HAP-1 (cell line): ENCODE measurements around the gene FUCA2.
A peak's percentile ranks its signal among the peaks of the same experiment; 100 is the strongest.
"Not testable (repeated sequence)": the region's sequence is repeated elsewhere in the genome, so short reads cannot be mapped to it uniquely, and the experiment has no call there.

Experiments
- DNase-seq, 2 experiments: peaks; one replicate each; pipeline ENCODE4 v3.0.0-alpha.2; 2016 to 2020; ENCODE audit warnings: low spot score in 2 of 2
- H3K27me3 ChIP-seq: fragments of 250-450 bp; sonication (Bioruptor Pico); 2 replicates; pipeline ENCODE4 v1.5.1; 2020; ENCODE audit warnings: low read depth, mild to moderate bottlenecking, moderate library complexity
- H3K36me3 ChIP-seq: fragments of 250-450 bp; sonication (Bioruptor Pico); replicated peaks from 2 replicates; pipeline ENCODE4 v1.5.1; 2020; ENCODE audit warnings: mild to moderate bottlenecking
- H3K4me1 ChIP-seq: fragments of 250-450 bp; sonication (Bioruptor Pico); 2 replicates; pipeline ENCODE4 v1.5.1; 2020; ENCODE audit warnings: mild to moderate bottlenecking
- H3K4me3 ChIP-seq: fragments of 250-450 bp; sonication (Bioruptor Pico); 2 replicates; pipeline ENCODE4 v1.5.1; 2020; ENCODE audit warnings: mild to moderate bottlenecking, moderate library complexity
- H3K9me3 ChIP-seq: fragments of 250-450 bp; sonication (Bioruptor Pico); 2 replicates; pipeline ENCODE4 v1.5.1; 2020; ENCODE audit warnings: mild to moderate bottlenecking, moderate library complexity
- in situ Hi-C: fragments of 300-500 bp; cut with MboI; formaldehyde crosslinking; loops from 3 replicates; pipeline ENCODE4 v1.14.3; 2020; ENCODE audit warnings: low sequenced_read_pairs, inconsistent platforms, mixed read lengths

FUCA2 gene

DNA sequence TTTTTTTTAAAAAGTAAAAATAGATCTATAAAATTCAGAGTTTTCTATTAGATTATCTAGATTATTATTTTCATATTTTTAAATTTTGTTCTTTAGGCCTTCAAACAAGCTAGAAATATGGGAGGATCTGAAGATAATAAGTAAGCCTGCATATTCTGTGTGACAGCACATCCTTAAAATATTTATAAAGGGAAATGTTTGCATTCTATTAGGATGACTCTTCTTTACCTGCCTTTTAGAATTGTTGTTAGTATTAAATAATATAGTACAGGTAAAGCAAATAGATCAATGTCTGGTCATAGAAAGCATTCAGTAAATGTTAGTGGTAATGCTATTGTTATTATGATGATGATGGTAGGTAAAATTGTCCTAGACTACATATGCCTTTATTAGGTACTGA is 43.5 kb downstream of the FUCA2 start:
- Histone ChIP-seq H3K4me1 (no peaks in the 10 kb centered on the region), H3K27me3 (no peaks in the 10 kb centered on the region), H3K36me3 (peaks cover 13% of the 10 kb centered on the region), H3K9me3 (no peaks in the 10 kb centered on the region), H3K4me3 (no peak overlapping the region)
- in situ Hi-C loops: no loop called here
- DNase-seq: no peak

DNA sequence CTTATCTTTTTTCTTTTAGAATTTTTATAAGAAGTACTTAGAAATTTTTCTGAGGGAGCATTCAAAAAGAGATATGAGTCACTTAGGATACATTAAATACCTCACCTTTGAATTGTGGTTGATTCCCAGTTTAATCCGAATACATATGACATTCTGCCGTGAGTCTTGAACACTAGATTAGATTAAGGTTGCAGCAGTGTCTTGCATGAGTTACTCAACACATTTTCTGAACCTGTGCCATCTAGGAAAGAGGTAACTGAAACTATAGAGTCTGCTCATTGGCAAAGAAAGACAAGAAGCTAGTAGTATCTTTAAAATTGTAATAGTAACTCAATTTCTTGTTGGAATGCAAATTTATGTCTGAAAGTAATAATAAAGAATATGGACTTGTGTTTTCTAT is 46.0 kb downstream of the FUCA2 start:
- Histone ChIP-seq H3K36me3 (no peaks in the 10 kb centered on the region; the same call in 1 of the 2 replicates), H3K4me1 (no peaks in the 10 kb centered on the region), H3K27me3 (no peaks in the 10 kb centered on the region), H3K4me3 (no peak overlapping the region), H3K9me3 (no peaks in the 10 kb centered on the region)
- DNase-seq: no peak
- in situ Hi-C loops: no loop called here

DNA sequence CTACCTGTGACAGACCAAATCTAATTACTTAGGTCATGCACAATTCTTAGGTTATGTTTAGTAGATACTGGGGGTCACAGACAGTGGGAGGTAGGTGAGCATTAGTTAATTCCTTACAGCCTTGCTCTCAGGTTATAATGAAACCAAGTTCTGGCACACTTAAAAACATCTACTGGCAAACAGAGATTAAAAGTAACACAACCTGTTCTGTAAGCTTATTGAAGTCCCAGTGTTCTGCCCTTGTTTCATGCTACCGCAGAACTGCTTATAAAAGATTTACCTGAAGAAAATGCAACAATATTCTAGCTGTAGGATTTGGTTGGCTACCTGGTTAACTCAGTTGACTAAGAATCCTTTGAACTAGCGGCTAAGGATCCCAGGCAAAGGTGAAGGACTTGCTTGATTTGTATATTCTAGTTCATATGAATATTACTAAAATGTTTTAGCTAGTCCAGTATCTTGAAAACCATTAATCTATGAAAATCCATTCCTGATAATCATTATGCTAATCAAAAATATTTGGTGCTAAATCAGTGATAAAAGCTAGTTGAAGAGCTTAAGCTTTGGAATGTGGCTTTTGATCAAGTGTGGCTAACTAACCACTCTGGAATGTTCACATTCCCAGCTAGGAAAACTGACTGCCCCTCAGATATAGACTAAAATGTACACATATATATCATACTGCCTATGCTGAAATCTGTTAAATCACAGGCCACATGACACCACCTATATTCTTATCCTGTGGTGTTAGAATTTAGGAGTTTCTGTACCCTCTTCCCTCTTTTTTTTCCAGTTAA is 53.8 kb downstream of the FUCA2 start:
- Histone ChIP-seq H3K4me1 (no peaks in the 10 kb centered on the region), H3K9me3 (no peaks in the 10 kb centered on the region), H3K36me3 (peaks cover 3% of the 10 kb centered on the region), H3K27me3 (no peaks in the 10 kb centered on the region), H3K4me3 (no peak overlapping the region)
- in situ Hi-C loops: no loop called here
- no peak for DNase-seq

DNA sequence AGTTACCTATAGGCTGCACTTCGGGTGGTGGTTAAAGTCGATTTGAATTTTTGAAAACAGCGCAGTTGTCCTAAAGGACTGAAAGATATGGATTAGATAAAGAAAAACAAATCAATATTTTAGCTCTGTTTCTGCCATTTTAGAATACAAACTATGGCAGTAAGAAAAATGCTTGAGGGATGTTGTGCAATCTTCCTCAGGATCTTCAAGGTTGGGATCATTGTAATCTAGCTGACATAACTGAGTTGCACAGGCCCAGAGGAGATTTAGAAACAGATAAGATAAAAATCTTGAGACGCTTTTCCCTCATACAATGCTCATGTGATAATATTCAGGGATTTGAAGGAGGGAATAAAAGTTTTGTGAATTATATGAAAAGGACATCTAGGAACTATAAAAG is 60.0 kb downstream of the FUCA2 start:
- Histone ChIP-seq H3K4me1 (peaks cover 2% of the 10 kb centered on the region), H3K27me3 (no peaks in the 10 kb centered on the region), H3K4me3 (peak overlapping the region; percentile 75), H3K9me3 (no peaks in the 10 kb centered on the region), H3K36me3 (peaks cover 3% of the 10 kb centered on the region)
- no peak for DNase-seq
- in situ Hi-C loops: no loop called here

DNA sequence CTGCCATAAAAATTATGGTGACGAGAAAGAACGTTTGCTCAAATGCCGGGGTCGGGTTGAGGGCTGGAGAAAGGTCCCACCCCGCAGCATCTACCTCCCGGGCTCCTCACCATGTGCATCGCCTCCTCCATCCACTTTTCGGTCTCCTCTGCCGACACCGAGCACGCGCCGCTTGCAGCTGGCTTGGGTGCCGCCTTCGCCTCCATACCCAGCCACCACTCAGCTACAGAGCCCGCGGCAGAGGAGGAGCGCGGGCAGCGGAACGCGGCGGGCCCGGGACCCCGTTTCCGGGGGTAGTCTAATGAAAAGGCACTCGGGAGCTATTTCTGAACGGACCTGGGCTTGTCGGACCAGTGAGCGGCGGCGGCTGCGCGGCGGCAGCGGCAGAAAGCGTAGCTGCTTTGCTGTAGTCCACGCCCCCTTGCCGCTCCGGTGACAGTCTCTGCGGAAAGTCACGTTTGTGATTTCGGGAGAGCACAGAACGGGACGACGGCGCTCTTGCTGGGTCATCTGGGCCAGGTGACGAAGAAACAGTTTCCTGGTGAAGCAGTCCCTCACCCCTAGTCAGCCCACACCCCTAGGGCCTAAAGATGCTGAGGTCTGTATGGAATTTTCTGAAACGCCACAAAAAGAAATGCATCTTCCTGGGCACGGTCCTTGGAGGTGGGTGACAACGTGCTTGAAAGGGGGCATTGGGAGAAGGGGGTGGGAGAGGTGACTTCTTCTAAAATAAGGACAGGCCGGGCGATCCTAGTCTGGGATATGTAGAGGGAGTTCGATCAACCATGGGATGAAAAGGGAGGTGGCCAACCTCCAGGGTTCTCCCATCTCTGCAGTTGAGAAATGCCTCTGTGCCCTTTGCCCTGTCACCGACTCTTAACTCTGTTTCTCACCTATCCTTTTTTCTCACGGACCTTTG is 60.8 kb downstream of the FUCA2 start, which contains the start of the genes ADAT2 and PEX3:
Gene ADAT2, minus strand, starts transcription at position 243 of the 919 bp plus-strand sequence. Its CDS starts 37 bp downstream, at position 206.
Gene PEX3, plus strand, starts transcription at position 353 of the 919 bp plus-strand sequence. Its CDS starts 238 bp downstream, at position 591.
- H3K4me3 ChIP-seq: peak within 1 kb of the TSS; percentile 75

DNA sequence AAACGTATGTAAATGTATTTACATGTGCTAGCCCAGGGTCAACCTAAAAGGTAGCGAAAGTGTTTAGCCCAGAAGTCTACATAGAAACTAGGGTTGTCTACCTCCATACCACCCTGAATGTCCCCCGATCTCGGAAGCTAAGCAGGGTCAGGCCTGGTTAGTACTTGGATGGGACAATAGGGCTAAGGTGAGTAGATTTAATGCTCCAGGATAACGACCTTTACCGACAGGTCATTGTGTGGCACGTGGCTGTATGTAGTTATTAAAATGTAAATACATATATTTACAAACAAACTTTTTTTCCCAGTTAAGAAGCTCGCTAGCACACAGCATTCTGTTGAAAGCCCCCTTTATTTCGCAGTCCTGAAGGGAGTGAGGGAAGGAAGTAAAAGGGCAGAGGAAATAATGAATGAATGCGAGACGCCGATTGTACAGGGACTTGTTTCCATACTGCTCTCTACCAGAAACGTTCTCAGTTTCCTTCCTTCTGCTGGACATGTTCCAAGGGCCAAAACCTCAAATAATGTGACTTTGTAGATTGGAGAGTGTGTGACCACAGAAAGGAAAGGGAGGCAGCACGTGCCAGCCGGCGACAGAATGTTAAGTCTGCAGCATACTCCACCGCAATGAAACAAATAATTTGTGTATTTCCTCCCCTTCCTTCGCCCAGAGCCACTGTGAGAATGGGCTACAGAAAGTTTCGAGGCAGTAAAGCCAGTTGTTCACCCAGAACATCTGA is 61.6 kb downstream of the FUCA2 start:
- H3K4me3 ChIP-seq: peak overlapping the region; percentile 75
- H3K36me3 ChIP-seq: peaks cover 3% of the 10 kb centered on the region
- H3K4me1 ChIP-seq: peaks cover 2% of the 10 kb centered on the region
- in situ Hi-C loops: no loop called here
- peak; percentile 6 to 31 for DNase-seq
- no peaks in the 10 kb centered on the region for H3K9me3 ChIP-seq
- H3K27me3 ChIP-seq: no peaks in the 10 kb centered on the region

More for the DNA sequence above, 60.8 kb downstream of the FUCA2 start, which contains the start of the genes ADAT2 and PEX3:
- H3K9me3 ChIP-seq: no peaks in the 10 kb centered on the region
- H3K36me3 ChIP-seq: peaks cover 3% of the 10 kb centered on the region
- peaks cover 2% of the 10 kb centered on the region for H3K4me1 ChIP-seq
- in situ Hi-C loops: no loop called here
- H3K27me3 ChIP-seq: no peaks in the 10 kb centered on the region
- DNase-seq: peak; percentile 92 to 95

DNA sequence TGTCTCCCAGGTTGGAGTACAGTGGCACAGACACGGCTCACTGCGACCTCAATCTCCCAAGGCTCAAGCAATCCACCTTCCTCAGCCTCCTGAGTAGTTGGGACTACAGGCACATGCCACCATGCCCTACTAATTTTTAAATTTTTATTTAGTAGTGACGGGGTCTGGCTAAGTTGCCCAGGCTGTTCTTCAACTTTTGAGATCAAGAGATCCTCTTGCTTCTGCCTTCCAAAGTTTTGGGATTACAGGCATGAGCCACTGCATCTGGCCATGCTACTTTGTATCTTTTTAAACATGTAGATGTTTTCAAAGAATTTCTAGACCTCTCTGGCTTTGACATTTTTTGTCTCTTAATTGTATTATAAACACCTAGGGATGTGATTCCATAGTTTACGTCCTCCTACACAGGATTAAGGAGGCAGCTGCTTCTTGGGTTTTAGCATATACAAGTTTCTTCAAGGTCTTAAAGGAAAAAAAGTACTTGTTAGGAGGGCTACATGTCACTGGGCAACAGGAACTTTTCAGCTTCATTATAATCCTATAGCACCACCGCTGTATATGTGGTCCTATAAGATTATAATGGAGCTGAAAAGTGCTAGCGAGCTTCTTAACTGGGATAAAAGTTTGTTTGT is 62.3 kb downstream of the FUCA2 start:
- peak in 1 of 2 experiments; percentile 16 for DNase-seq

DNA sequence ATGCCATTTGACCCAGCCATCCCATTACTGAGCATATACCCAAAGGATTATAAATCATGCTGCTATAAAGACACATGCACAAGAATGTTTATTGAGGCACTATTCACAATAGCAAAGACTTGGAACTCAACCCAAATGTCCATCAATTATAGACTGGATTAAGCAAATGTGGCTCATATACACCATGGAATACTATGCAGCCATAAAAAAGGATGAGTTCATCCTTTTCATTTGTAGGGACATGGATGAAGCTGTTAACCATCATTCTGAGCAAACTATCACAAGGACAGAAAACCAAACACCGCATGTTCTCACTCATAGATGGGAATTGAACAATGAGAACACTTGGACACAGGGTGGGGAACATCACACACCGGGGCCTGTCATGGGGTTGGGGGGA is 63.7 kb downstream of the FUCA2 start:
- H3K27me3 ChIP-seq, H3K36me3 ChIP-seq, in situ Hi-C loops, DNase-seq, H3K4me3 ChIP-seq, H3K9me3 ChIP-seq, H3K4me1 ChIP-seq: not testable (repeated sequence)

More for the DNA sequence above, 62.3 kb downstream of the FUCA2 start:
- peaks cover under 1% of the 10 kb centered on the region for H3K36me3 ChIP-seq
- in situ Hi-C loops: no loop called here
- no peaks in the 10 kb centered on the region for H3K9me3 ChIP-seq
- peaks cover 2% of the 10 kb centered on the region for H3K4me1 ChIP-seq
- no peaks in the 10 kb centered on the region for H3K27me3 ChIP-seq
- peak overlapping the region; percentile 75 for H3K4me3 ChIP-seq
